HG02852 (cell line): ENCODE measurements around the gene SEMA6B.
"Not testable (repeated sequence)": the region's sequence is repeated elsewhere in the genome, so short reads cannot be mapped to it uniquely, and the experiment has no call there.

ENCODE experiments used
- ATAC-seq: cut with Tn5 transposase; IDR thresholded peaks from one replicate; pipeline ENCODE4 v1.9.1; 2021; ENCODE audit warnings: mild to moderate bottlenecking, moderate library complexity; ENCODE audit not compliant: unreplicated experiment

The SEMA6B gene, protein sequence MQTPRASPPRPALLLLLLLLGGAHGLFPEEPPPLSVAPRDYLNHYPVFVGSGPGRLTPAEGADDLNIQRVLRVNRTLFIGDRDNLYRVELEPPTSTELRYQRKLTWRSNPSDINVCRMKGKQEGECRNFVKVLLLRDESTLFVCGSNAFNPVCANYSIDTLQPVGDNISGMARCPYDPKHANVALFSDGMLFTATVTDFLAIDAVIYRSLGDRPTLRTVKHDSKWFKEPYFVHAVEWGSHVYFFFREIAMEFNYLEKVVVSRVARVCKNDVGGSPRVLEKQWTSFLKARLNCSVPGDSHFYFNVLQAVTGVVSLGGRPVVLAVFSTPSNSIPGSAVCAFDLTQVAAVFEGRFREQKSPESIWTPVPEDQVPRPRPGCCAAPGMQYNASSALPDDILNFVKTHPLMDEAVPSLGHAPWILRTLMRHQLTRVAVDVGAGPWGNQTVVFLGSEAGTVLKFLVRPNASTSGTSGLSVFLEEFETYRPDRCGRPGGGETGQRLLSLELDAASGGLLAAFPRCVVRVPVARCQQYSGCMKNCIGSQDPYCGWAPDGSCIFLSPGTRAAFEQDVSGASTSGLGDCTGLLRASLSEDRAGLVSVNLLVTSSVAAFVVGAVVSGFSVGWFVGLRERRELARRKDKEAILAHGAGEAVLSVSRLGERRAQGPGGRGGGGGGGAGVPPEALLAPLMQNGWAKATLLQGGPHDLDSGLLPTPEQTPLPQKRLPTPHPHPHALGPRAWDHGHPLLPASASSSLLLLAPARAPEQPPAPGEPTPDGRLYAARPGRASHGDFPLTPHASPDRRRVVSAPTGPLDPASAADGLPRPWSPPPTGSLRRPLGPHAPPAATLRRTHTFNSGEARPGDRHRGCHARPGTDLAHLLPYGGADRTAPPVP

DNA sequence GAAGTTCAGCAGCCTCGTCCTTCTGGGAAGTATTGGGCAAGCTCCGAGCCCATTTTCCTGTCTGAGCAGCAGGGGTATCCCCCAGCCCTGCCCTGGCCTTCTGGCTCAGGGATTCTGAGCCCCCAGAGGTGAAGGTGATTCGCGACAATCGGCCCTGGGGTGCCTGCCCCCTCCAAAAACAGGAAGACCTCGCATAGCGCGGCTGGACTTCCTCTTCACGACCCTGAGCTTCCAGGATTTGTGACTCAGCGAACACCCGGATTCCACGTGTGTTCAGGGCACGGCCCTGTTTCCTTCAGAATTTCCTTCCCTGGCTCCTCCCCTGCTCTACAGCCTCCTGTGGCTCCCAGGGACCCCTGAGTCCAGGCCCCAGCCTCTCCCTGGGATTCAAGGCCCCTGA is at the start of gene SEMA6B:
Gene SEMA6B (minus strand): TSS at position 116 of the 400 bp plus-strand sequence. CDS start 1,227 bp downstream, outside the sequence.
- ATAC-seq, result no peak

DNA sequence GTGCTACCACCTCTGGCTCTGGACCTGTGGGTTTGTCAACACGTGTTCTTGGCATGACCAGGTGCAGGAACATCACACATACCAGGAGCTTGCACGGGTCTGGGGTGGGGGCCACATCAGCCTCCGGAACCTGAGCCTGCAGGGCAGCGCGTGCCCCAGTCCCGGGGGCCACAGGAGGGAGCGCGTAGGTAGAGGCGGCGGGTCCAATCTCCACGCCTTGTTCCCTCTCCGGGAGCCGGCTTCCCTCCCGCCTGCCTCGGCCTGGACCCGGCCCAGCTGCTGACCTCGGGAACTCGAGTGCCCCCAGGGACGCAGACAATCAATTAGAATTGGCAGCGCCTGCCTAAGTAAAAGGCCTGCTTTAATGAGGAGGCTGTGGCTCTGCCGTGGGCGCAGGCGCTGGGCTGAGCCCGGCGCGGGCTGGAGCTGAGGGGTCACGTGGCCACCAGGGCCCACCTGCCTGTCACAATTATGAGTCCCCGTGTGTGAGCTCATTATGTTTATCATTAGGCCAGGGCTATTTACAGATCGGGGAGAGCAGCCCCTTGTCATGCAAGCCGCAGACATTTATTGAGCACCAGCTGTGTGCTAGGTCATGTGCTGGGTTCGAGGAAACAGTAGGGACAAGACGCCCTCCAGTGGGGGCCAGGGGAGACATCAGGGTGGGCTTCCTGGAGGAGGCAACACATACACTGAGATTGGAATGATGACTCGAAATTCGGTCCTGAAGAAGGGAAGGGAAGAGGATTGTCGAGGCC is 47.6 kb upstream of the SEMA6B start:
- no peak for ATAC-seq

DNA sequence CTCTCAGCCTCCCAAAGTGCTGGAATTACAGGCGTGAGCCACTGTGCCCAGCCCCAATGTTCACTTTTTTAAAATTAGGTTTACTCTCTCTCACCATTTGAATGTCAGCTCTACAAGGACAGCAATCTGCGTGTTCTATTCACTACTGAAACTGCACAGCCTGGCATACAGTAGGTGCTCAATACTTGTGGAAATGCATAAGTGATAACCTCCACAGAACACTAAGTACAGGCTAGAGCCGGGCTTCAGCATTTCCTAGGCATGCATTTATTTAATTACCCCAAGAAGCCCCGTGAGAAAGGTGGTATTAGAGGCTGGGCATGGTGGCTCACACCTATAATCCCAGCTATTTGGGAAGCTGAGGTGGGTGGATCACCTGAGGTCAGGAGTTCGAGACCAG is 46.7 kb upstream of the SEMA6B start:
- no peak for ATAC-seq

DNA sequence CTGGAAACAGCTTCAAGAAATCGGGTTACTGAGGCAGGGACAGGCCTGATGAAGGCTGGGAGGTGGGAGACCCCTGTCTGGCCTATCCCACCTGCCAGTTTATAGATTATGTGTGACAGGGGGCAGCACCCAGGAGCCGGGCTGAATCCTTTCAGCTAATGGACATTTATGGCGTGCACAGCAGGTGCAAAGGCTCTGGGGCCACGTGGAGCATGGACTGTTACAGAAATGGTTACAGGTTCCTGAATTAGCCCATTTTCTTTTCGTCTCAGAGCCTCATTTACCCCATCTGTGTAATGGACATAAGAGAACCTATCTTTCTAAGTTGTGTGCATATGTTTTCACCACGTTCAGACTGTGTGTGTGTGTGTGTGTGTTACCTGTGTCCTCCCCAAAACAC is 45.4 kb upstream of the SEMA6B start:
- ATAC-seq, result no peak

DNA sequence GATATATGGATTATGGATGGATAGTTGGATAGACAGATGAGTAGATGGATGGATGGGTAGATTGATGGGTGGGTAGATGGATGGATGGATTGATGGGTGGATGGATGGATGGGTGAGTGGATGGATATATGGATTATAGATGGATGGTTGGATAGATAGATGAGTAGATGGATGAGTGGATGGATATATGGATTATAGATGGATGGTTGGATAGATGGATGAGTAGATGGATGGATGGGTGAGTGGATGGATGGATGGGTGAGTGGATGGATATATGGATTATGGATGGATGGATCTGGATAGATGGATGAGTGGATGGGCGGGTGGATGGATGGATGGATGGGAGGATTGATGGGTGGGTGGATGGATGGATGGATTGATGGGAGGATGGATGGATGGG is 43.4 kb upstream of the SEMA6B start:
- no peak for ATAC-seq

DNA sequence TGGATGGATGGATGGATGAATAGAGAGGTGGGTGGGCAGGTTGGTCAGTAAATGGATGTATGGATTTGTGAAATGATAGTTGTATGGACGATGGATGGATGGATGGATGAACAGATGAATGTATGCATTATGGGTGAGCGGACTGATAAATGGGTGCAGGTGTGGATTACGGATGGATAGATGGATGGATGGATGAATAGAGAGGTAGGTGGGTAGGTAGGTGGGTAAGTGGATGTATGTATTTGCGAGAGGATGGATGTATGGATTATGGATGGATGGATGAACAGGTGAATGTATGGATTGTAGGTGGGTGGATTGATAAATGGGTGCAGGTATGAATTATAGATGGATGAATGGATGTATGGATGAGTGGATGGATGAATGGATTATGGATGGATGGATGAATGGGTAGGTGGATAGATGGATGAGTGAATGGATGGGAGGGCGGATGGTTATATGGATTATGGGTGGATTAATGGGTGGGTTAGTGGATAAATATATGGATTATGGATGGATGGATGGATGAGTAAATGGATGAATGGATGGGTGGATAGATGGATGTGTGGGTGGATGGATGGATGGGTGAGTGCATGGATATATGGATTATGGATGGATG is 42.8 kb upstream of the SEMA6B start:
- ATAC-seq, result no peak

DNA sequence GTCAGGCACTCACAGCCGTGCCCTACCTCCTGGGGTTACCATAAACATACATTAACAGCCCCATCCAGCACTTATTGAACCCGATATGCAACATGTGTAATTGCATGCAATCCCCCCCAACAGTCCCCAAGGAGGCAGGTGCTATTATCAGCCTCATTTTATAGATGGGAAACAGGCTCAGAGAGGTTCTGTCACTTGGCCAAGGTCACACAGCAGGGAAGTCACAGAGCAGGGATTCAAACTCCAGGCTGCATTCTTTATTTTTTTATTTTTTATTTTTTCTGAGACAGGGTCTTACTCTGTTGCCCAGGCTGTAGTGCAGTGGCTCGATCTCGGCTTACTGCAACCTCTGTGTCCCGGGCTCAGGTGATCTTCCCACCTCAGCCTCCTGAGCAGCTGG is 41.4 kb upstream of the SEMA6B start:
- no peak for ATAC-seq

DNA sequence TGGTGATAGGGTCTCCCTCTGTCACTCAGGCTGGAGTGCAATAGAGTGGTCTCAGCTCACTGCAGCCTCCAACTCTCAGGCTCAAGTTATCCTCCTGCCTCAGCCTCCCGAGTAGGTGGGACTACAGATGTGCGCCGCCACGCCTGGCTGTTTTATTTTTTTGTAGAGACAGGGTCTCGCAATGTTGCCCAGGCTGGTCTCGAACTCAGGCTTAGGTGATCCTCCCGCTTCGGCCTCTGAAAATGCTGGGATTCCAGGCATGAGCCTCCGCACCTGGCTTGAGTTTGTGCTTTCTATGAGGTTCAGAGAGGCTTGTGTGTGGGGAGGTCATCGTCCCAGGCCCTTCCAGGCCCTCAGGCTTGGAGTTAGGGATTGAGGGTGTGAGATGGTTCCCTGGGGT is 40.6 kb upstream of the SEMA6B start:
- no peak for ATAC-seq

DNA sequence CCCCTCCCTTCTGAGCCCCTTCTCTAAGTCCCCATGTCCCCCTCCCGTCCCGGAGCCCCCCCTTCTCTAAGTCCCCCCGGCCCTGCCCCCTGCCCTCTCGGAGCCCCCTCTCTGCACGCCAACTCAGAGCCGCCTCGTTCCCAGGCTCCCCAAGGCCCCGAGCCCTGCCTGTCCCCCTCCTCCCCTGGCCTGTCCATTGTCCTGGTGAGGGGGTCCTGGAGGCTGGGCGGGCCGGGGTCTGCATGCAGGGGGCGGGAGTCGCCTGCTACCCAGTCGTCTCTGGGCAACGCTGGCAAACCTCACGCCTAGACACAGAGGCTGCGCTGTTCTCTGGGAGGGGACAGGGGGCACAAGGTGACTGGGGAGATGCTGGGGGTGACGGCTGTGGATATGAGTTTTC is 39.2 kb upstream of the SEMA6B start:
- no peak for ATAC-seq

DNA sequence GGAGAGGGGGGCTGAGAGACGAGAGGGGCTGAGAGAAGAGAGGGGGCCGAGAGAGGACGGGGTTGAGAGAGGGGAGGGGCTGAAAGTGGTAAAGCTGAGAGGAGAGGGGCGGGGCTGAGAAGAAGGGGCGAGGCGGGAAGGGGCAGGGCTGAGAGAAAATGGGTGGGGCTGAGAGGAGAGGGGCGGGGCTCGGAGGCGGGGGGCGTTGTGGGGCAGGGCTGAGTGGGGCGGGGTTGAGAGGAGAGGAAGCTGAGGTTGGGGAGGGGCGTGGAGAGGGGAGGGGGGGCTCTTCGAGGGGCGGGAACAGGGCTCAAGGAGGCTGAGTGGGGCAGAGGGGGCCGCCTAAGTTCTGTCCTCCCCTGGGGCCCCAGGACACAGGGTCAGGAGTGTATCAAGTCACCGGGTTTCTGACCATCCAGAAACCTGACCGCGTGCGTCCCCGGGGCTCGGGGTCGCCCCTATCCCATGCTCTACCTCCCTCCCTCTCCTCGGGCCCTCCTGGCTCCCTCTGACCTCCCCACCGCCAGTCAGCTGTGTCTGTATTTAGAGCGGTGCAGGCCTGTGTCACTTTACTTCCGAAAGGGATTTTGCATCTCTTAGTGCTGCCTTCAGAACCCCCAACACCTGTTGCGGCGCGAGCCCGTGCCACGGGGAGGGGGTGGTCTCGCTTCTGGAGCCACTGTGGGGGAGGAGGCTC is 38.6 kb upstream of the SEMA6B start:
- ATAC-seq, result no peak

DNA sequence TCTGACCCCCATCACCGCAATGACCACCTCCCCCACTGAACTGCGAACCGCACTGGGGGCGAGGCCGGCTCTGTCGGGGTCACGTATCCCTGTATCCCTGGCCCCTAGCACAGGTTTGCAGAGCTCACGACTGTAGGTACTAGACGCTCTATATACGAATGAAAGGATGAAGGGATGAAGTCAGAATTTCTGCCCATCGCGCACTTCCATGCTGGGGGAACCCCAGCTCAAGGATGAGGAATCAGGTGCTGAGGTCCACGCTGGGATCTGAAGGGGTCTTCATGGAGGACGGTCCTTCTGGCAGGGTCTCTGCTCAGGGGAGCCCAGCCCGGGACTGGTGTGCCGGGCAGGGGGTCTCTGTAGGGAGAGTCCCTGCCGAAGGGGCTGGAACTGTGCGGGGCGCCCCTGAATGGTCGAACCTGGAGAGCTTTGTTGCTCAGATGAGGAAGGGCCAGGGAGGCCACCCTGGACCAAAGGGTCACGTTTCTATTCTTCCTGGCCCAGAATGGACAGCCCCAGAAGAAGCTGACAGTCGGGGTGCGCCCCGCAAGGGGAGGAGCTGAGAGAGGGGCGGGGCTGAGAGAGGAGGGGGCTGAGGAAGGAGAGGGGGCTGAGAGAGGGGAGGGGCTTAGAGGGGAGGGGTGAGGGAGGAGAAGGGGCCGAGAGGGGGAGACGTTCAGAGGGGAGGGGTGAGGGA is 37.9 kb upstream of the SEMA6B start:
- no peak for ATAC-seq

DNA sequence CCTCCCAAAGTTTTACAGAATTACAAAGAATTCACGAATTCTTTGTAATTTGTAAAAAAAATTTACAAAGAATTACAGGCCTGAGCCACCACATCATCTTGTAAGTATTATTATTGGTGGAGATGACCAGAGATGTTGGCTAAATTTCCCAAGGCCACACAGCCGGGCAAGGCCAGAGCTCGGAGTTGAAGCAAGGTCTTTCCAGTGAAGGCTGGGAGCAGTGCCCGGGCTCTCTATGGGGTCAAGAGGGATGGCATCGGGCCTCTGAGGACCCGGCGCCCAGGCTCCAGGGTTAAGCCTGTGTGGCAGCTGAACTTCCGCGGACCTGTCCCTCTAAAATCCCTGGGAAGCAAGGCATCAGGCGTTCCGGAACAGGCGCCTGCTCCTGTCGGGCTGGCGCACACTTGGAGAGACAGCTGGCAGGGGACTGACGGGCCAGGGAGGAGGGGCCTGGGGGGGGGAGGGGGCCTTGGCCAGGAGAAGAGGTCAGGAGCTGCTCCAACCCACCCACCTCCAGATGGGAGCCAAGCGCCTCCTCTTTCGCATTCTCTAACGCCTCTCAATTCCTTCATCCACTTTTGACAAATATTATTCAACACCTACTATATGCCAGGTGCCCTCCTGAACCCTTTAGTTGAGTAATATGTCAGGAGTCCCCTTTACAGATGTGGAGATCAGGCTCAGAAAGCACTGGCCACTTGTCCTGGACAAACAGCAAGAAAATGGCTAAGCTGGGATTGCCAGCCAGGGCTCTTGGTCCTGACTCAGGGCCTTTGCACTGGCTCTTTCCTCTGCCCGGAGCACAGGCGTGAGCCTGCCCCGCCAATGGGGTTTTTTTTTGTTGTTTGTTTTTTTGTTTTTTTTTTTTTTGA is 36.8 kb upstream of the SEMA6B start:
- no peak for ATAC-seq

DNA sequence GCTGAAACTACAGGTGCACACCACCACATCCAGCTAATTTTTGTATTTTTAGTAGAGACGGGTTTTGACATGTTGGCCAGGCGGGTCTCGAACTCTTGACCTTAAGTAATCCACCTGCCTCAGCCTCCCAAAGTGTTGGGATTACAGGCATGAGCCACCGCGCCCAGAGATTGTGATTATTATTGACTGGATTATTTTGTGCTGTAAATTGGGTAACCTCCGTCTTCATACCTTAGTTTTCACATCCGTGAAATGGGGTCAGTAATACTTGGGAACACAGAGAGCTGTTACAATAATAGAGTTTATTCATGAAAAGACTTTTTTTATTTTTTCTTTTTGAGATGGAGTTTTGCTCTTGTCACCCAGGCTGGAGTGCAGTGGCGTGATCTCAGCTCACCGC is 35.7 kb upstream of the SEMA6B start:
- not testable (repeated sequence) for ATAC-seq

DNA sequence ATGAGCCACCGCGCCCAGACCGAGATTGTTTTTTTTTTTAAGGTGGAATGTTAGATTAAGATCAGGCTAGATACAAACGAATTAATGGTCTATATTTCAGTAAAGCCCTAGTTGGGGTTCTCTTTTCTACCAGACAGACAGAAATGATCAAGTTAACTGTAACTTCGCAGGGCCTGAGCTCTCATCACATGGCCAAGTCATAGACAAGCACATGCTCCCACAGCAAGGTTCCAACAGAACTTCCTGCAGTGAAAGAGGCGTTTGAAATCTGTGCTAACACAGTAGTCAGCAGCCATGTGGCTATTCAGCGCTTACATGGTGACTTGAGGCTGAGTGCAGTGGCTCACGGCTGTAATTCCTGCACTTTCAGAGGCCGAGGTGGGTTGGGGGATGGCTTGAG is 34.7 kb upstream of the SEMA6B start:
- ATAC-seq, result no peak

DNA sequence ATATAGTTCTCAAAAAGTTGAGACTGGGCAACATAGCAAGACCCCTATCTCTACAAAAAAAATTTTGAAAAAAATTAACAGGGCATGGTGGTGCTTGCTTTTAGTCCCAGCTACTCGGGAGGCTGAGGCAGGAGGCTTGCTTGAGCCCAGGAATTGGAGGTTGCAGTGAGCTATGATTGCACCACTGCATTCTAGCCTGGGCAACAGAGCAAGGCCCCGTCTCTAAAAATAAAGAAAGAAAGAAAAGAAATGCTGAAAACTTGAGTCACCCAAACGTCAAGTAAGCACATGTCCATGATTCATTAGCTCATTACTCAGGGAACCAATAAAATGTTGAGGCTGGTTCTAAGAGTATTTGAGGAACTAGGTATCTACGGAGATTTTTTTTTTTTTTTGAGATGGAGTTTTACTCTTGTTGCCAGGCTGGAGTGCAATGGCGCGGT is 33.9 kb upstream of the SEMA6B start:
- ATAC-seq, result no peak

DNA sequence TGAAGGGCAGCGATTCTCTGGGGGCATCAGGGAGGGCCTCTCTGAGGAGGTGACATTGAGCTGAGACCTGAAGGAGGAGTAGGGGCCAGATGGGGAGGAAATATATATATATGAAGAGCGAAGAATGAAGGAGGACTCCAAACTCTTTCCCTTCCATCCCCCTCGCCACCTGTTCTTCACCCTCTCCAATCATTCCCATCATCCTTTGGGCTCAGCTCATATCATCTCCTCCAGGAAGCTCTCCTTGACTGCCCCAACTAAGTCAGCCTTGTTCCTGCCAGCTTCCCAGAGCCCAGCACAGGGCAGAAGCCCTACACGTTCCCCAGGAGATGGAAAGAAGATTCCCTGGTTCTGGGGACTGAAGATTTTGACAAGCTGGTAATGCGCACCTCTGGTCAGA is 33.0 kb upstream of the SEMA6B start:
- no peak for ATAC-seq

DNA sequence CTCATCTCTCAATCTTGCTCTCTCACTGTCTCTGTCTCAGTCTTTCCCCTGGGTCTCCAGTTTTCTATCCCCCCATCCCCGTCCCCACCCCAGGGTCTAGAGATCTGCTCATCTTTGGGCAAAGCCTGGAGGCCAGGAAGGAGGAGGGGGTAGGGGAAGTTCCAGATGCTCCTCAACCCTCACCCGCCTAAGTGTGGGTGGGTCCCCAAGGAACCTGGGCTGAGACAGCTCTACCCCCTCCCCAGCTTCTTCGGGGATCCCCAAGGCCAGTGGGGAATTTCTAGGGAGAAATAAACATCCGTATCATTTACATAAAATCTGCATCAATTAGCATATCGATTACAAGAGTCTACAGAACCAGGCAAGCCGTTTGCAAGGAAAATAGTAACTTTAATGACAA is 31.8 kb upstream of the SEMA6B start:
- ATAC-seq, result no peak

DNA sequence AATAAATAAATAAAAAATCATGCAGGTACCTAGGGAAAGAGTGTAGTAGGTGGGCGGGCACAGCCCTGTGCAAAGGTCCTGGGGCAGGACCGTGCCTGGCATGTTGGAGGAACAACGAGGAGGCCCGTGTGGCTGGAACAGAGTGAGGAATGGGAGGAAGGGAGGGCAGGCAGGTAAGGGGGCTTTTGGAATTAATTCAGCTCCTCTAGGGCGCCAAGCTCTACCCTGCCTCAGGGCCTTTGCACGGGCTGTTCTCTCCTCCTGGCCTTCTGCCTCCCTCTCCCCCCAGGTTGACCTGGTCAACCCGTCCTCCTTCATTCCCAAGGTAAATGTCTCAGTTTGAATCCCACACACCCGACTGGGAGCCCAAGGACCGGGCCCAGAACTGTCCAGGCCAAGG is 31.1 kb upstream of the SEMA6B start:
- ATAC-seq, result no peak
